Stimulated activated CD8-positive, alpha-beta memory T cell treated with anti-CD3 and anti-CD28 coated beads, Interleukin-15, amount 100 ng/mL, for 48 hours (primary cell): ENCODE data around the gene CACNA2D3.
"Not testable (repeated sequence)": the region's sequence is repeated elsewhere in the genome, so short reads cannot be mapped to it uniquely, and the experiment has no call there.

Experiments used
- DNase-seq, 2 donors: peaks; one replicate each; pipeline ENCODE4 v3.0.0-alpha.2; 2020; ENCODE audit warnings: low read depth in 2 of 2

Gene CACNA2D3

GRCh38 chr3:54631516-54632325 is 509.4 kb downstream of the CACNA2D3 start:
- DNase-seq: no peak

- DNase-seq: no peak
These were observed 509.9 kb downstream of the CACNA2D3 start for GRCh38 chr3:54632326-54632665.

GRCh38 chr3:54632834-54633233 is 510.5 kb downstream of the CACNA2D3 start:
- no peak for DNase-seq

GRCh38 chr3:54633444-54634121 is 511.2 kb downstream of the CACNA2D3 start:
- no peak for DNase-seq

GRCh38 chr3:54634122-54634469 is 511.7 kb downstream of the CACNA2D3 start:
- DNase-seq: no peak

GRCh38 chr3:54639790-54640372 is 517.5 kb downstream of the CACNA2D3 start:
- not testable (repeated sequence) for DNase-seq

- DNase-seq: no peak
These were observed 519.1 kb downstream of the CACNA2D3 start for GRCh38 chr3:54641226-54642014.

GRCh38 chr3:54642147-54642546 is 519.8 kb downstream of the CACNA2D3 start:
- no peak for DNase-seq

GRCh38 chr3:54647721-54648120 is 525.4 kb downstream of the CACNA2D3 start:
- DNase-seq: no peak

- DNase-seq: no peak
These were observed 527.2 kb downstream of the CACNA2D3 start for GRCh38 chr3:54649551-54649950.

GRCh38 chr3:54653456-54654195 is 531.3 kb downstream of the CACNA2D3 start:
- no peak for DNase-seq

- no peak for DNase-seq
These were observed 532.4 kb downstream of the CACNA2D3 start for GRCh38 chr3:54654776-54655175.

- no peak for DNase-seq
These were observed 537.0 kb downstream of the CACNA2D3 start for GRCh38 chr3:54659347-54659746.

GRCh38 chr3:54660714-54661132 is 538.4 kb downstream of the CACNA2D3 start:
- DNase-seq: no peak

- no peak for DNase-seq
These were observed 538.8 kb downstream of the CACNA2D3 start for GRCh38 chr3:54661151-54661550.

- no peak for DNase-seq
These were observed 541.2 kb downstream of the CACNA2D3 start for GRCh38 chr3:54663501-54664011.

GRCh38 chr3:54665016-54665600 is 542.8 kb downstream of the CACNA2D3 start:
- DNase-seq: no peak

GRCh38 chr3:54668236-54668635 is 545.9 kb downstream of the CACNA2D3 start:
- no peak for DNase-seq

GRCh38 chr3:54670201-54671000 is 548.0 kb downstream of the CACNA2D3 start:
- DNase-seq: no peak

GRCh38 chr3:54671511-54671910 is 549.2 kb downstream of the CACNA2D3 start:
- DNase-seq: no peak
